T-cell (primary cell): ENCODE results near the gene NNT. TPM values are rescaled to one million over a fixed set of nuclear protein-coding genes. Genes with fewer than 3 reads are reported as not detected.
"Not testable (repeated sequence)": the region's sequence is repeated elsewhere in the genome, so short reads cannot be mapped to it uniquely, and the experiment has no call there.

Source experiments
- ATAC-seq, 4 experiments: fragments of 200-7000 bp in 3 of 4; fragments of 150-1000 bp in 1 of 4; cut with Tn5 transposase; replicated peaks in 1 of 4; 1 replicate in 3 of 4; 2 replicates in 1 of 4; pipeline ENCODE4 v1.10.0; 2021; ENCODE audit warnings: moderate library complexity in 3 of 4, mild to moderate bottlenecking in 2 of 4, moderate number of reproducible peaks in 1 of 4
- CTCF ChIA-PET, 2 donors: fragments of 300-600 bp; sonication (Branson Sonifier 250); formaldehyde crosslinking; loops; one replicate each; lab custom pipeline; 2022; ENCODE audit warnings: antibody characterized with exemption in 2 of 2; lab: Charles Lee
- POLR2A ChIA-PET, 2 donors: fragments of 300-600 bp; sonication (Branson Sonifier 250); formaldehyde crosslinking; loops; one replicate each; lab custom pipeline; 2022; ENCODE audit warnings: antibody characterized with exemption in 2 of 2; lab: Charles Lee
- DNase-seq, 35 experiments: peaks; one replicate each; pipeline versions ENCODE4 v3.0.0 to v3.0.0-alpha.2; 2013 to 2023
- H3K27ac ChIP-seq: one replicate; pipeline ENCODE4 v1.5.1; 2013; ENCODE audit warnings: low read length
- H3K27me3 ChIP-seq, 2 experiments: replicated peaks in 1 of 2; 1 replicate in 1 of 2; 2 replicates in 1 of 2; pipeline versions ENCODE4 v1.6.1 to v1.7.0; 2013; ENCODE audit warnings: low read length in 1 of 2, mixed read lengths in 1 of 2; ENCODE audit not compliant: control insufficient read depth in 2 of 2, insufficient read depth in 2 of 2; ENCODE audit errors: extremely low read depth in 1 of 2
- H3K36me3 ChIP-seq, 2 donors: 1 replicate in 1 of 2; 2 replicates in 1 of 2; pipeline versions ENCODE4 v1.6.1 to v1.7.0; 2013; ENCODE audit warnings: low read length in 1 of 2; ENCODE audit not compliant: control insufficient read depth in 2 of 2, insufficient read depth in 1 of 2; ENCODE audit errors: extremely low read depth in 1 of 2
- H3K4me1 ChIP-seq, 2 experiments: 1 replicate in 1 of 2; 2 replicates in 1 of 2; pipeline versions ENCODE4 v1.6.1 to v1.7.0; 2013; ENCODE audit warnings: low read length in 2 of 2, mixed read lengths in 1 of 2; ENCODE audit not compliant: insufficient read depth in 2 of 2, control insufficient read depth in 1 of 2; ENCODE audit errors: extremely low read depth in 1 of 2
- H3K4me3 ChIP-seq, 2 donors: 1 replicate in 1 of 2; 2 replicates in 1 of 2; pipeline versions ENCODE4 v1.5.1 to v1.7.0; 2013; ENCODE audit warnings: mild to moderate bottlenecking in 2 of 2, low read length in 1 of 2, moderate library complexity in 1 of 2; ENCODE audit not compliant: control insufficient read depth in 1 of 2; ENCODE audit errors: extremely low read depth in 1 of 2
- H3K9me3 ChIP-seq: 2 replicates; pipeline ENCODE4 v1.7.0; 2013
- H3K27ac Mint-ChIP-seq, 2 donors: one replicate each; pipeline ENCODE4 v1.8.0; 2020 to 2021; ENCODE audit warnings: mild to moderate bottlenecking in 2 of 2, mixed read lengths in 2 of 2
- H3K27me3 Mint-ChIP-seq, 2 donors: one replicate each; pipeline ENCODE4 v1.8.0; 2021 to 2022; ENCODE audit warnings: mixed read lengths in 2 of 2
- H3K36me3 Mint-ChIP-seq: one replicate; pipeline ENCODE4 v1.8.0; 2021; ENCODE audit warnings: mixed read lengths
- H3K4me1 Mint-ChIP-seq, 3 donors: one replicate each; pipeline ENCODE4 v1.8.0; 2020 to 2022; ENCODE audit warnings: mixed read lengths in 3 of 3, mild to moderate bottlenecking in 1 of 3
- H3K4me3 Mint-ChIP-seq, 3 donors: one replicate each; pipeline ENCODE4 v1.8.0; 2020 to 2022; ENCODE audit warnings: mild to moderate bottlenecking in 3 of 3, mixed read lengths in 3 of 3, moderate library complexity in 3 of 3
- H3K9me3 Mint-ChIP-seq, 3 donors: one replicate each; pipeline ENCODE4 v1.8.0; 2020 to 2022; ENCODE audit warnings: mixed read lengths in 3 of 3
- whole genome bisulfite sequencing: methylation state at CpG from one replicate; pipeline ENCODE4 v1.1.5; 2013; ENCODE audit warnings: missing lambda C conversion rate; ENCODE audit not compliant: insufficient coverage; 5-methylcytosine and 5-hydroxymethylcytosine counted together
- total RNA-seq, 35 experiments: library from RNA in 6 of 35; stranded (reverse) in 6 of 35; fragments of 120-200 nt in 1 of 35; gene quantifications; one replicate each; pipeline versions ENCODE4 v1.2.1 to v1.2.4 and lab custom pipeline; 2013 to 2026

Gene NNT
- total RNA-seq, 5 donors from 2014 or later (not counting 1 experiment from before 2014, with no cell fraction given), result 49.3 to 56.3 (median 52.6) TPM

DNA sequence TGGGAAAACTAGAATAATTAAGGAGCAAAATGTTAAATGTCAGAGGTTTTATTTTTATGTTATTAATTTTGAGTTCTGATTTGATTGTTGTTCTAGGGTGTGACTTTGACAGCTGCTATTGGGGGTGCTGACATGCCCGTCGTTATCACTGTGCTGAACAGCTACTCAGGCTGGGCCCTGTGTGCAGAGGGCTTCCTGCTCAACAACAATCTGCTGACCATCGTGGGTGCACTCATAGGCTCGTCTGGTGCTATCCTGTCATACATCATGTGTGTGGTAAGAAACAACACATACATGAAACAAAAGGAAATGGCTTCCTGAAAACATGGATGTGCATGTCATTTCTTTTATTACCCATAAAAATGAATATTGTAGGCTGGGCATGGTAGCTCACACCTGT, 56.1 kb downstream of the NNT start:
- ATAC-seq (no peak), DNase-seq (no peak)
- no peak overlapping the region for H3K27ac ChIP-seq
- H3K27me3 ChIP-seq, result no peaks in the 10 kb centered on the region
- Mint-ChIP-seq H3K27ac (no peak overlapping the region), H3K4me3 (no peak overlapping the region), H3K9me3 (peaks cover 0 to 3% (median 0%) of the 10 kb centered on the region in 3 donors), H3K36me3 (peaks cover 78% of the 10 kb centered on the region), H3K4me1 (no peaks in the 10 kb centered on the region), H3K27me3 (no peaks in the 10 kb centered on the region)
- peaks cover 13 to 48% of the 10 kb centered on the region in 2 donors for H3K36me3 ChIP-seq
- no peak overlapping the region for H3K4me3 ChIP-seq
- H3K9me3 ChIP-seq, result peaks cover 6% of the 10 kb centered on the region
- no peaks in the 10 kb centered on the region for H3K4me1 ChIP-seq
- POLR2A ChIA-PET, result no interaction called here
- CTCF ChIA-PET, result no interaction called here
- WGBS, result no CpG with 5 or more reads among the region's 4 CpGs

GRCh38 chr5:43661102-43661501, 58.1 kb downstream of the NNT start:
- Mint-ChIP-seq H3K4me3 (no peak overlapping the region), H3K36me3 (peaks cover 73% of the 10 kb centered on the region), H3K27me3 (no peaks in the 10 kb centered on the region), H3K27ac (no peak overlapping the region), H3K4me1 (no peaks in the 10 kb centered on the region), H3K9me3 (peaks cover 0 to 3% (median 0%) of the 10 kb centered on the region in 3 donors)
- DNase-seq, result peak in 3 of 35 experiments; percentile 2 to 36 (median 3)
- no peak overlapping the region for H3K4me3 ChIP-seq
- ChIA-PET CTCF (interaction anchor here in 1 of 2 donors (0.7 to 1.0 kb wide), 2 partner anchors 30 to 51 kb away, joined by 3 read pairs; no protein-coding TSS in a partner anchor), POLR2A (no interaction called here)
- H3K36me3 ChIP-seq, result peaks cover 9 to 32% of the 10 kb centered on the region in 2 donors
- no peak for ATAC-seq
- H3K4me1 ChIP-seq, result no peaks in the 10 kb centered on the region
- no CpG with 5 or more reads among the region's 2 CpGs for WGBS
- no peak overlapping the region for H3K27ac ChIP-seq
- peaks cover 6% of the 10 kb centered on the region for H3K9me3 ChIP-seq
- H3K27me3 ChIP-seq, result no peaks in the 10 kb centered on the region

- Mint-ChIP-seq H3K4me1 (peaks cover 0 to 8% (median 6%) of the 10 kb centered on the region in 3 donors), H3K4me3 (no peak overlapping the region), H3K9me3 (peaks cover 0 to 3% (median 0%) of the 10 kb centered on the region in 3 donors), H3K27me3 (no peaks in the 10 kb centered on the region), H3K36me3 (peaks cover 65% of the 10 kb centered on the region), H3K27ac (no peak overlapping the region)
- POLR2A ChIA-PET, result no interaction called here
- H3K4me1 ChIP-seq, result no peaks in the 10 kb centered on the region
- peaks cover 9 to 15% of the 10 kb centered on the region in 2 donors for H3K36me3 ChIP-seq
- CTCF ChIA-PET, result no interaction called here
- no peaks in the 10 kb centered on the region for H3K27me3 ChIP-seq
- DNase-seq (no peak), ATAC-seq (no peak)
- no peak overlapping the region for H3K27ac ChIP-seq
- H3K4me3 ChIP-seq, result no peak overlapping the region
- no peaks in the 10 kb centered on the region for H3K9me3 ChIP-seq
Observed at GRCh38 chr5:43663916-43664315, 60.9 kb downstream of the NNT start.

- ChIA-PET POLR2A (no interaction called here), CTCF (no interaction called here)
- Histone ChIP-seq H3K27ac (no peak overlapping the region), H3K4me1 (no peaks in the 10 kb centered on the region), H3K9me3 (no peaks in the 10 kb centered on the region), H3K4me3 (no peak overlapping the region), H3K36me3 (peaks cover 4 to 9% of the 10 kb centered on the region in 2 donors), H3K27me3 (no peaks in the 10 kb centered on the region)
- ATAC-seq, result no peak
- peaks cover 58% of the 10 kb centered on the region for H3K36me3 Mint-ChIP-seq
- H3K4me3 Mint-ChIP-seq, result no peak overlapping the region
- no peak overlapping the region for H3K27ac Mint-ChIP-seq
- DNase-seq, result no peak
- WGBS, result no CpG with 5 or more reads among the region's 2 CpGs
- H3K9me3 Mint-ChIP-seq, result peaks cover 0 to 3% (median 0%) of the 10 kb centered on the region in 3 donors
- H3K27me3 Mint-ChIP-seq, result no peaks in the 10 kb centered on the region
- peaks cover 0 to 8% (median 6%) of the 10 kb centered on the region in 3 donors for H3K4me1 Mint-ChIP-seq
Observed at GRCh38 chr5:43664501-43665040, 61.6 kb downstream of the NNT start.

DNA sequence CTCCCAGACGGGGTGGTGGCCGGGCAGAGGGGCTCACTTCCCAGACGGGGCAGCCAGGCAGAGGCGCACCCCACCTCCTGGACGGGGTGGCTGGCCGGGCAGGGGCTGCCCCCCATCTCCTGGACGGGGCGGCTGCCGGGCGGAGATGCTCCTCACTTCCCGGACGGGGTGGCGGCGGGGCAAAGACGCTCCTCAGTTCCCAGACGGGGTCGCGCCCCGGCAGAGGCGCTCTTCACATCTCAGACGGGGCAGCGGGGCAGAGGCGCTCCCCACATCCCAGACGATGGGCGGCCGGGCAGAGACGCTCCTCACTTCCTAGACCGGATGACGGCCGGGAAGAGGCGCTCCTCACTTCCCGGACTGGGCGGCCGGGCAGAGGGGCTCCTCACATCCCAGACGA, 62.8 kb downstream of the NNT start:
- H3K27ac Mint-ChIP-seq, H3K27me3 Mint-ChIP-seq, H3K9me3 ChIP-seq, H3K9me3 Mint-ChIP-seq, H3K4me1 ChIP-seq, POLR2A ChIA-PET, H3K4me3 ChIP-seq, H3K36me3 ChIP-seq, DNase-seq, H3K4me3 Mint-ChIP-seq, H3K27me3 ChIP-seq, H3K27ac ChIP-seq, ATAC-seq: not testable (repeated sequence)
- H3K4me1 Mint-ChIP-seq, result peaks cover 9 to 14% (median 13%) of the 10 kb centered on the region in 3 donors
- 96% methylated on average over 21 of the region's 35 CpGs for WGBS
- CTCF ChIA-PET, result interaction anchor here in 1 of 2 donors (0.6 kb wide), 1 partner anchor 13 kb away, joined by 4 read pairs; no protein-coding TSS in a partner anchor
- peaks cover 57% of the 10 kb centered on the region for H3K36me3 Mint-ChIP-seq

GRCh38 chr5:43666728-43667127, 63.7 kb downstream of the NNT start:
- DNase-seq, H3K4me1 ChIP-seq, H3K27ac Mint-ChIP-seq, H3K4me3 ChIP-seq, H3K9me3 ChIP-seq, CTCF ChIA-PET, H3K27ac ChIP-seq, ATAC-seq, H3K36me3 ChIP-seq, H3K27me3 ChIP-seq, POLR2A ChIA-PET, H3K9me3 Mint-ChIP-seq, H3K4me3 Mint-ChIP-seq, H3K27me3 Mint-ChIP-seq: not testable (repeated sequence)
- WGBS, result 96% methylated on average over 4 of the region's 8 CpGs
- peaks cover 14 to 18% (median 18%) of the 10 kb centered on the region in 3 donors for H3K4me1 Mint-ChIP-seq
- H3K36me3 Mint-ChIP-seq, result peaks cover 59% of the 10 kb centered on the region
